C4-2B (cell line): ENCODE measurements around the gene CDK7.

ENCODE experiments used
- ZFX ChIP-seq: fragments of 450-650 bp; IDR thresholded peaks from 2 replicates; pipeline ENCODE4 v1.6.1; 2017
- TF ChIP-seq, protein P1 (sequence below): fragments of 450-650 bp; conservative IDR thresholded peaks from 2 replicates; pipeline ENCODE4 v1.5.1; 2017; ENCODE audit warnings: mild to moderate bottlenecking

- TF ChIP-seq, protein P1, sequence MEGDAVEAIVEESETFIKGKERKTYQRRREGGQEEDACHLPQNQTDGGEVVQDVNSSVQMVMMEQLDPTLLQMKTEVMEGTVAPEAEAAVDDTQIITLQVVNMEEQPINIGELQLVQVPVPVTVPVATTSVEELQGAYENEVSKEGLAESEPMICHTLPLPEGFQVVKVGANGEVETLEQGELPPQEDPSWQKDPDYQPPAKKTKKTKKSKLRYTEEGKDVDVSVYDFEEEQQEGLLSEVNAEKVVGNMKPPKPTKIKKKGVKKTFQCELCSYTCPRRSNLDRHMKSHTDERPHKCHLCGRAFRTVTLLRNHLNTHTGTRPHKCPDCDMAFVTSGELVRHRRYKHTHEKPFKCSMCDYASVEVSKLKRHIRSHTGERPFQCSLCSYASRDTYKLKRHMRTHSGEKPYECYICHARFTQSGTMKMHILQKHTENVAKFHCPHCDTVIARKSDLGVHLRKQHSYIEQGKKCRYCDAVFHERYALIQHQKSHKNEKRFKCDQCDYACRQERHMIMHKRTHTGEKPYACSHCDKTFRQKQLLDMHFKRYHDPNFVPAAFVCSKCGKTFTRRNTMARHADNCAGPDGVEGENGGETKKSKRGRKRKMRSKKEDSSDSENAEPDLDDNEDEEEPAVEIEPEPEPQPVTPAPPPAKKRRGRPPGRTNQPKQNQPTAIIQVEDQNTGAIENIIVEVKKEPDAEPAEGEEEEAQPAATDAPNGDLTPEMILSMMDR: no peak
- TF ChIP-seq ZFX: no peak
Measured at GRCh38 chr5:69217548-69218526, 16.8 kb upstream of the CDK7 start.
